Chondrocyte (in vitro differentiated cells): ENCODE results near the gene LMNTD2. TPM values are rescaled to one million over a fixed set of nuclear protein-coding genes. Genes with fewer than 3 reads are reported as not detected.

Experiments
- DNase-seq: peaks from one replicate; pipeline ENCODE4 v3.0.0; 2021; ENCODE audit warnings: mixed read lengths, low spot score
- H3K27ac Mint-ChIP-seq: one replicate; pipeline ENCODE4 v1.8.0; 2021; ENCODE audit warnings: mild to moderate bottlenecking, moderate library complexity, mixed read lengths; ENCODE audit not compliant: unreplicated experiment
- H3K27me3 Mint-ChIP-seq: 2 replicates; pipeline ENCODE4 v1.8.0; 2021; ENCODE audit warnings: low read depth, mixed read lengths
- H3K36me3 Mint-ChIP-seq: 2 replicates; pipeline ENCODE4 v1.8.0; 2021; ENCODE audit warnings: low read depth, mixed read lengths
- H3K4me1 Mint-ChIP-seq: 2 replicates; pipeline ENCODE4 v1.8.0; 2021; ENCODE audit warnings: low read depth, mild to moderate bottlenecking, mixed read lengths
- H3K4me3 Mint-ChIP-seq: one replicate; pipeline ENCODE4 v1.8.0; 2021; ENCODE audit warnings: mild to moderate bottlenecking, moderate library complexity, mixed read lengths; ENCODE audit not compliant: unreplicated experiment
- H3K9me3 Mint-ChIP-seq: 2 replicates; pipeline ENCODE4 v1.8.0; 2021; ENCODE audit warnings: low read depth, mixed read lengths
- CTCF ChIP-seq: fragments of 200-600 bp; sonication (generic); IDR thresholded peaks from 2 replicates; pipeline ENCODE4 v1.5.0; 2021; ENCODE audit warnings: antibody characterized with exemption, mild to moderate bottlenecking, moderate library complexity
- total RNA-seq: library from RNA; stranded (reverse); gene quantifications from 3 replicates; pipeline ENCODE4 v1.2.1, GENCODE V29; 2021

LMNTD2 gene
- total RNA-seq, 1 donor from 2014 or later, result 5.5 TPM

- no peak overlapping the region for H3K27ac Mint-ChIP-seq
- no peaks in the 10 kb centered on the region for H3K36me3 Mint-ChIP-seq
- no peaks in the 10 kb centered on the region for H3K9me3 Mint-ChIP-seq
- peak; percentile 92 for DNase-seq
- H3K4me1 Mint-ChIP-seq, result peaks cover 7% of the 10 kb centered on the region
- no peaks in the 10 kb centered on the region for H3K27me3 Mint-ChIP-seq
- peak overlapping the region; percentile 71 for H3K4me3 Mint-ChIP-seq
- no peak for TF ChIP-seq CTCF
Measured at GRCh38 chr11:533586-534395, 26.7 kb downstream of the LMNTD2 start.

- Mint-ChIP-seq H3K36me3 (no peaks in the 10 kb centered on the region), H3K4me1 (peaks cover 7% of the 10 kb centered on the region), H3K27ac (peak overlapping the region; percentile 8), H3K4me3 (no peak overlapping the region), H3K27me3 (no peaks in the 10 kb centered on the region), H3K9me3 (no peaks in the 10 kb centered on the region)
- TF ChIP-seq CTCF, result no peak
- DNase-seq, result peak; percentile 91
Measured at GRCh38 chr11:532986-533585, 27.5 kb downstream of the LMNTD2 start.

DNA sequence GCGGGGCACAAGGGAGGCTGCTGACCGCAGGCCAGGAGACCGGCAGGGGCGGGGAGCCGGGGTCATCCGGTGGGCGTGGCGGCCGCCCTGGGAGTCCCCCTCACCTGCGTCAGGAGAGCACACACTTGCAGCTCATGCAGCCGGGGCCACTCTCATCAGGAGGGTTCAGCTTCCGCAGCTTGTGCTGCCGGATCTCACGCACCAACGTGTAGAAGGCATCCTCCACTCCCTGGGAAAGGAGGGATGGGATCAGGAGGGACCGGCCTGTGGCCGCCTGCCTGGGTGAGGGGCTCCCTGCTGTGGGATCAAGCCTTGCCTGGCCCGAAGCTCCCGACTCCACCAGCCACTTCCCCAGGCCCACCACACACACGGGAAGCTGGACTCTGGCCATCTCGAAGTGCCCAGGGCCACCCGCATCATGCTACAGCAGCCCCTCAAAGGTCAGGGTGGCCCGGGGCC is 28.0 kb downstream of the LMNTD2 start:
- Mint-ChIP-seq H3K27me3 (no peaks in the 10 kb centered on the region), H3K4me1 (peaks cover 7% of the 10 kb centered on the region), H3K36me3 (no peaks in the 10 kb centered on the region), H3K27ac (peak overlapping the region; percentile 54), H3K4me3 (peak overlapping the region; percentile 12), H3K9me3 (no peaks in the 10 kb centered on the region)
- no peak for TF ChIP-seq CTCF
- DNase-seq, result peak; percentile 87

- Mint-ChIP-seq H3K27me3 (no peaks in the 10 kb centered on the region), H3K27ac (peak overlapping the region; percentile 54), H3K4me1 (peaks cover 7% of the 10 kb centered on the region), H3K36me3 (no peaks in the 10 kb centered on the region), H3K4me3 (peak overlapping the region; percentile 12), H3K9me3 (no peaks in the 10 kb centered on the region)
- TF ChIP-seq CTCF, result no peak
- DNase-seq, result no peak
Measured at GRCh38 chr11:531919-532526, 28.5 kb downstream of the LMNTD2 start.
